IPS-18a (cell line): Measurements from ENCODE around the gene NFS1.
"Not testable (repeated sequence)": the region's sequence is repeated elsewhere in the genome, so short reads cannot be mapped to it uniquely, and the experiment has no call there.

Experiments used
- H3K27ac ChIP-seq: one replicate; pipeline ENCODE4 v1.5.1; 2013; ENCODE audit warnings: low read length
- H3K27me3 ChIP-seq: one replicate; pipeline ENCODE4 v1.6.1; 2013; ENCODE audit warnings: mild to moderate bottlenecking, low read length; ENCODE audit not compliant: control insufficient read depth, insufficient read depth
- H3K36me3 ChIP-seq: one replicate; pipeline ENCODE4 v1.6.1; 2013; ENCODE audit warnings: low read depth, low read length; ENCODE audit not compliant: control insufficient read depth
- H3K4me1 ChIP-seq: one replicate; pipeline ENCODE4 v1.6.1; 2013; ENCODE audit warnings: low read depth, low read length; ENCODE audit not compliant: control insufficient read depth
- H3K4me3 ChIP-seq: one replicate; pipeline ENCODE4 v1.5.1; 2013; ENCODE audit warnings: low read length
- H3K9ac ChIP-seq: one replicate; pipeline ENCODE4 v1.6.1; 2013; ENCODE audit warnings: mild to moderate bottlenecking, low read length, moderate library complexity
- H3K9me3 ChIP-seq: one replicate; pipeline ENCODE4 v1.6.1; 2013; ENCODE audit warnings: low read depth, low read length; ENCODE audit not compliant: control insufficient read depth

The NFS1 gene

GRCh38 chr20:35699127-35699956, at the start of gene NFS1, which contains the start of gene ROMO1:
Gene NFS1, minus strand, starts transcription at chr20:35699352. Its CDS starts 64 bp downstream, at chr20:35699288.
Gene ROMO1, plus strand, starts transcription at chr20:35699405. Its CDS starts 228 bp downstream, at chr20:35699633.
- peak within 1 kb of the TSS; percentile 86 for H3K9ac ChIP-seq
- peaks cover 23% of the 10 kb centered on the region for H3K36me3 ChIP-seq
- H3K4me3 ChIP-seq = peak within 1 kb of the TSS; percentile 80
- no peak within 1 kb of the TSS for H3K27ac ChIP-seq
- H3K4me1 ChIP-seq = no peaks in the 10 kb centered on the region
- H3K27me3 ChIP-seq = no peaks in the 10 kb centered on the region
- no peaks in the 10 kb centered on the region for H3K9me3 ChIP-seq

DNA sequence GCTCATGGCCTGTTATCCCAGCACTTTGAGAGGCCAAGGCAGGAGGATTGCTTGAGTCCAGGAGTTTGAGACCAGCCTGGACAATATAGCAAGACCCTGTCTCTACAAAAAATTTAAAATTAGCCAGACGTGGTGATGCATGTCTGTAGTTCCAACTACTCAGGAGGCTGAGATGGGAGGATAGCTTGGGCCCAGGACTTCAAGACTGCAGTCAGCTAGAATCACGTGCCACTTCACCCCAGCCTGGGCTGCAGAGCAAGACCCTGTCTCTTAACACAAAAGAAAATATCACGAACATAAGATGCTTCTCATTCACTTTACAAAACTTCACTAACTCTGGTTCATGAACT, 45.3 kb upstream of the NFS1 start:
- not testable (repeated sequence) for H3K4me3 ChIP-seq, H3K9me3 ChIP-seq, H3K9ac ChIP-seq, H3K27me3 ChIP-seq, H3K27ac ChIP-seq
- H3K4me1 ChIP-seq = peaks cover 13% of the 10 kb centered on the region
- H3K36me3 ChIP-seq = peaks cover 14% of the 10 kb centered on the region

- Histone ChIP-seq H3K27me3 (no peaks in the 10 kb centered on the region), H3K27ac (peak overlapping the region; percentile 97), H3K36me3 (peaks cover 19% of the 10 kb centered on the region), H3K9ac (peak overlapping the region; percentile 99), H3K9me3 (no peaks in the 10 kb centered on the region), H3K4me3 (peak overlapping the region; percentile 91), H3K4me1 (peaks cover 13% of the 10 kb centered on the region)
Measured at GRCh38 chr20:35743693-35744491, 44.7 kb upstream of the NFS1 start.

GRCh38 chr20:35742741-35743523, 43.8 kb upstream of the NFS1 start:
- H3K9ac ChIP-seq = peak overlapping the region; percentile 99
- H3K36me3 ChIP-seq = peaks cover 29% of the 10 kb centered on the region
- peaks cover 17% of the 10 kb centered on the region for H3K4me1 ChIP-seq
- H3K27ac ChIP-seq = peak overlapping the region; percentile 97
- no peaks in the 10 kb centered on the region for H3K9me3 ChIP-seq
- H3K27me3 ChIP-seq = no peaks in the 10 kb centered on the region
- H3K4me3 ChIP-seq = peak overlapping the region; percentile 91

- H3K9me3 ChIP-seq = no peaks in the 10 kb centered on the region
- H3K36me3 ChIP-seq = peaks cover 31% of the 10 kb centered on the region
- no peaks in the 10 kb centered on the region for H3K27me3 ChIP-seq
- peak within 1 kb of the TSS; percentile 97 for H3K27ac ChIP-seq
- H3K4me3 ChIP-seq = peak within 1 kb of the TSS; percentile 93
- H3K4me1 ChIP-seq = peaks cover 17% of the 10 kb centered on the region
- peak within 1 kb of the TSS; percentile 100 for H3K9ac ChIP-seq
Measured at GRCh38 chr20:35741892-35742740, 43.0 kb upstream of the NFS1 start, which contains the start of gene RBM39. Gene RBM39, minus strand, starts transcription at chr20:35742260. Its CDS starts 1,386 bp downstream, at chr20:35740874.

DNA sequence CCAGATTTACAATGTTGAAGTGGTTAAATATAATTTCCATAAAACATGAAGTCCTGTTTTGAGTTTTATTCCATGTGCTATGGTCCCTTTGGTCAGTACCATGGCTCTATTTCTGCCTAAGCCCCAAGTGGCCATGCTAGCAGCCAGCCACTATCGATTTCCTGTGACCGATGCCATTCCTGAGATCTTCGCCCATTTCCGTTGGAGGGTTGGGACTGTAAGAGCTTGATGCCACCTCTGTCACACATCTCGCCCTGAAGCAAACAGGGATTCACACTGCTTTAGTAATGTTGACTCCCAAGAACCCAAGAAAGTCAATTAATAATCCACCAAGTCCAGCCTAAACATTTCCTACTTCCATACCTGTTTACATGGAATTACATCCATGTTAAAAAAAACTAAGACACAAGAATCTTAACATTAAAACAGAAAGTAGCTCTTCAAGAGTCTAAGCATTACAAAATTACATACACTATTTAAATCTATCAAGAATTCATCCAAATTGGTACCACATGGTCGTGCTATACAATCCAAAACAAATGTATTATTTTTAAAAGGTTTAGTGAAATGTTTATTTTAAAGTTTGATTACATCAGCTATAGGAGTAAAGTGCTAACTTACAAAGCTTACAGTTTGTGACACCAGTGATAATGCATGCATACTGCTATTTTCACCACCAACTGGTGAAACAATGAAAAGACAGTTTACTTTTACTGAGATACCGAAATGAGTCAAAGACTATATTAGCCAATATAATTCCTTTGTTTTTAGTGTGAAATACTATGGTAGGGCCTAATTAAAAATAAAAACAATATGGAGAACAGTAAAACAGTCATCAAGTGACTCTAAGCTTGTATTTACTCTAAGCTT, 40.4 kb upstream of the NFS1 start:
- peak overlapping the region; percentile 93 for H3K4me3 ChIP-seq
- H3K9ac ChIP-seq = peak overlapping the region; percentile 1
- no peaks in the 10 kb centered on the region for H3K9me3 ChIP-seq
- H3K4me1 ChIP-seq = peaks cover 17% of the 10 kb centered on the region
- no peak overlapping the region for H3K27ac ChIP-seq
- H3K27me3 ChIP-seq = no peaks in the 10 kb centered on the region
- peaks cover 53% of the 10 kb centered on the region for H3K36me3 ChIP-seq

DNA sequence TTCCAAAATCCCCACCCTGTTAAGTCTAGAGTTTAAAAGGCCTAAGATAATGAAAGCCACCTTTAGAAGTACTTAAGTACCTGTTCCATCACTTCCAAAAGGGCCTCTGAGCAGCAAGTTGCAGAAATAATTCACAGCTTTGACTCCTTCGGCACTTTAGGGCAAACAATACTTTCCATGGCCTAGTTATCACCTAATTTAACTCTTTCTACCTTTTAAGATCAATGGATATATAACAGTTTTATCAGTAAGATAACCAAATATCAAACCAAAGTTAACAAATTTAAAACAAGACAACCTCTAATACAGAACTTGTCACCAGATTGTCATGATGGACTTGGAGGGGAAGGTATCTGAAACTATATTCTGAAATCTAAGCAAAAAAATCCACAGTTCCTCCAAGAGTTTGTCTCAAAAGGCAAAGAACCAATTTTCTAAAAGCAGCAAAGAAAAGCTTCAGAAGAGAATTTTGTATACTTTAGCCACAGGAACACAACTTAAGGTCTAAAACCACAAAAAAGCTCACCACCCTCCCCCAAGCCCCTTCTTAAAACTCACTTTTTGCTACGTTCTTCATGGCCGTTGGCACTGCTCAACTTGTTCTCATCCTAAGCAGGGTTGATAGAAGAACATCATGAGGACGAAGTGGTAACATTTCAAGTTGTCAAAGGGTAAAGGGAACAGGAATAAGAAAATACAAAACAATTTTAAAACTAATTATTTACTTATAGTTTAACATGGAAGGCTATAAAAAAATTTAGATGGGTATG, 39.4 kb upstream of the NFS1 start:
- H3K36me3 ChIP-seq = peaks cover 62% of the 10 kb centered on the region
- H3K4me3 ChIP-seq = peak overlapping the region; percentile 19
- no peaks in the 10 kb centered on the region for H3K27me3 ChIP-seq

DNA sequence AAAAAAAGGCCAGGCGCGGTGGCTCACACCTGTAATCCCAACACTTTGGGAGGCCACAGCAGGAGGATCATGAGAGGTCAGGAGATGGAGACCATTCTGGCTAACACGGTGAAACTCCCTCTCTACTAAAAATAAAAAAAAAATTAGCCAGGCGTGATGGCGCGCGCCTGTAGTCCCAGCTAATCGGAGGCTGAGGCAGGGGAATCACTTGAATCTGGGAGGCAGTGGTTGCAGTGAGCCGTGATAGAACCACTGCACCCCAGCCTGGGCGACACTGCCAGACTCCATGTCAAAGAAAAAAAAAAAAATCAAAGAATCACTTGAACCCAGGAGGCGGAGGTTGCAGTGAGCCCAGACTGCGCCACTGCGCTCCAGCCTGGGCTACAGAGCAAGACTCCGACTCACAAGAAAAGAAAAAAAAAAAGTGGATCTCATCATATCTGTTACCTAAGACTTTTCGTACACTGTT, 38.7 kb upstream of the NFS1 start:
- Histone ChIP-seq H3K4me3 (no peak overlapping the region), H3K36me3 (peaks cover 69% of the 10 kb centered on the region), H3K4me1 (peaks cover 12% of the 10 kb centered on the region), H3K27ac (no peak overlapping the region), H3K9me3 (no peaks in the 10 kb centered on the region), H3K27me3 (no peaks in the 10 kb centered on the region), H3K9ac (no peak overlapping the region)

More for the DNA sequence above, 39.4 kb upstream of the NFS1 start:
- Histone ChIP-seq H3K9ac (no peak overlapping the region), H3K4me1 (peaks cover 17% of the 10 kb centered on the region), H3K9me3 (no peaks in the 10 kb centered on the region), H3K27ac (no peak overlapping the region)

- H3K27ac ChIP-seq = no peak overlapping the region
- H3K36me3 ChIP-seq = peaks cover 88% of the 10 kb centered on the region
- no peaks in the 10 kb centered on the region for H3K27me3 ChIP-seq
- no peaks in the 10 kb centered on the region for H3K9me3 ChIP-seq
- no peak overlapping the region for H3K4me3 ChIP-seq
- no peak overlapping the region for H3K9ac ChIP-seq
- H3K4me1 ChIP-seq = peaks cover 12% of the 10 kb centered on the region
Measured at GRCh38 chr20:35735826-35736470, 36.8 kb upstream of the NFS1 start.
